CD4-positive, alpha-beta T cell treated with Interferon gamma for 1 hour (primary cell): ENCODE data around the gene CNN3.

ENCODE experiments used
- DNase-seq: peaks from one replicate; pipeline ENCODE4 v3.0.0-alpha.2; 2020

CNN3 gene

DNA sequence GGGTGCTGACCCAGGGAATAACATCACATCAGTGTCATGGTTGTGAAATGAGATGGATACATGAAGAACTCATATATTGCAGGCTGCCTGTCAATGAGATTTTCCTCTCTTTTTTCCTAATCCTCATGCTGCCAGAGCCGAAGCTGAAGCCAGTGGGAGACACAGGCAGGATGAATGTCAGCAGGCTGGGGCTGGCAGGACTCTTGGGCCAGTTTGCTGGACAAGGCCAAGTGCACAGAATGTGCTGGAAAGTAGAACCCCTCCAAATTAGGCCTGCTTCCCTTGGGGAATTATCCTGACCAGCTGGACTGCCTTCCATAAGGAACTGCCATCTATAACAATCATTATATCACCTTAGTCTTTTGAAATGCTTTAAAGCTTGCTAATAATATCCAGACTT is 75.3 kb downstream of the CNN3 start:
- DNase-seq = no peak
